Germinal center (tissue), 1 donor: Measurements from ENCODE around the gene ZNF502.
"Not testable (repeated sequence)": the region's sequence is repeated elsewhere in the genome, so short reads cannot be mapped to it uniquely, and the experiment has no call there.

Source experiments
- DNase-seq: peaks from one replicate; pipeline ENCODE4 v3.0.0; 2012; ENCODE audit warnings: mixed read lengths, low spot score

The ZNF502 gene

GRCh38 chr3:44712455-44713075, at the start of gene ZNF502:
Gene ZNF502, plus strand, starts transcription at chr3:44712660. Its CDS starts 7,602 bp downstream, at chr3:44720262.
- peak; percentile 55 for DNase-seq

- DNase-seq: no peak
Observed at GRCh38 chr3:44665173-44665572, 47.3 kb upstream of the ZNF502 start.

GRCh38 chr3:44666346-44666745, 46.1 kb upstream of the ZNF502 start:
- no peak for DNase-seq

- no peak for DNase-seq
Observed at GRCh38 chr3:44669760-44670159, 42.7 kb upstream of the ZNF502 start.

GRCh38 chr3:44673466-44673865, 39.0 kb upstream of the ZNF502 start:
- not testable (repeated sequence) for DNase-seq

- DNase-seq: no peak
Observed at GRCh38 chr3:44674211-44674610, 38.2 kb upstream of the ZNF502 start.

GRCh38 chr3:44678480-44679116, 33.9 kb upstream of the ZNF502 start:
- DNase-seq: no peak

- DNase-seq: no peak
Observed at GRCh38 chr3:44680921-44681455, 31.5 kb upstream of the ZNF502 start.

GRCh38 chr3:44682182-44682896, 30.1 kb upstream of the ZNF502 start:
- DNase-seq: no peak

- peak; percentile 77 for DNase-seq
Observed at GRCh38 chr3:44685128-44685800, 27.2 kb upstream of the ZNF502 start.

GRCh38 chr3:44687898-44688297, 24.6 kb upstream of the ZNF502 start:
- DNase-seq: no peak

- no peak for DNase-seq
Observed at GRCh38 chr3:44721231-44722102, 9.0 kb downstream of the ZNF502 start.

- no peak for DNase-seq
Observed at GRCh38 chr3:44722103-44722401, 9.6 kb downstream of the ZNF502 start.

GRCh38 chr3:44729384-44729910, 17.0 kb downstream of the ZNF502 start, which contains the start of gene ZNF501:
Gene ZNF501, plus strand, starts transcription at chr3:44729635. Its CDS starts 4,787 bp downstream, at chr3:44734422.
- DNase-seq: peak; percentile 88

- DNase-seq: no peak
Observed at GRCh38 chr3:44734646-44735168, 22.2 kb downstream of the ZNF502 start.

- DNase-seq: peak; percentile 10
Observed at GRCh38 chr3:44761101-44761423, 48.6 kb downstream of the ZNF502 start.

GRCh38 chr3:44761424-44762169, 49.1 kb downstream of the ZNF502 start, which contains the start of the genes KIAA1143 and KIF15:
Gene KIAA1143, minus strand, starts transcription at chr3:44761619. Its CDS starts 17 bp downstream, at chr3:44761602.
Gene KIF15, plus strand, starts transcription at chr3:44761794. Its CDS starts 72 bp downstream, at chr3:44761866.
- peak; percentile 92 for DNase-seq

GRCh38 chr3:44762170-44762677, 49.8 kb downstream of the ZNF502 start:
- no peak for DNase-seq

- DNase-seq: no peak
Observed at GRCh38 chr3:44762690-44763089, 50.2 kb downstream of the ZNF502 start.

GRCh38 chr3:44764248-44764647, 51.8 kb downstream of the ZNF502 start:
- DNase-seq: no peak
